B cell (primary cell): ENCODE measurements around the gene PAN2.

Experiments used
- CTCF ChIP-seq: fragments of 200-600 bp; IDR thresholded peaks from one replicate; pipeline ENCODE4 v1.8.0; 2022; ENCODE audit warnings: antibody characterized with exemption, mild to moderate bottlenecking
- EZH2 ChIP-seq: IDR thresholded peaks from 2 replicates; pipeline ENCODE4 v1.6.1; 2012; ENCODE audit warnings: borderline replicate concordance, low read depth, mild to moderate bottlenecking, moderate library complexity, low read length; ENCODE audit not compliant: insufficient read depth, poor library complexity, severe bottlenecking

- TF ChIP-seq EZH2 (no peak), CTCF (no peak)
Measured at GRCh38 chr12:56311003-56311402, 22.8 kb downstream of the PAN2 start.
